Breast epithelium (tissue), 3 donors: Measurements from ENCODE around the gene NR1I3.

Source experiments
- POLR2AphosphoS5 ChIP-seq, 3 donors: sonication (generic); formaldehyde crosslinking; IDR thresholded peaks; one replicate each; pipeline ENCODE4 v1.6.1; 2017; ENCODE audit warnings: antibody characterized with exemption in 3 of 3
- TF ChIP-seq, protein P1 (sequence below), 3 donors: fragments of 450-650 bp; IDR thresholded peaks; one replicate each; pipeline ENCODE4 v1.5.1; 2016 to 2017; ENCODE audit warnings: antibody characterized with exemption in 3 of 3, mild to moderate bottlenecking in 3 of 3, moderate library complexity in 3 of 3

DNA sequence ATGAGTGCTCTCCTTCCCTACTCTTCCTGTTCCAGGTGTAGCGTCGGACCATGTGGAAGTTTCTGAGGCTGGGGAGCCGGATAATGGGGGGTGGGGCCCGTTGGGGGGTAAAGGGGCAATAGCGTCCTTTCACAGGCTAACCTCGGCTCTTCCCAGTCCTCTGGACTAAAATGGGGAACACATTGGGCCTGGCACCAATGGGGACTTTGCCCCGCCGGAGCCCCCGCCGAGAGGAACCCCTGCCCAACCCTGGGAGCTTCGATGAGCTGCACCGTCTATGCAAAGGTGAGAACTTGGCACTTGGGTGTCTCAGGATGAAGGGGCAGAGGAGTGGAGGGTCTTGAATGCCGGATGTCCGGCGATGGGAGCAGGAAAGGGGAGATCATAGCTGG is 11.7 kb downstream of the NR1I3 start:
- no peak for TF ChIP-seq POLR2AphosphoS5 (IDR thresholded peaks at IDR 0.05)
- TF ChIP-seq, protein P1, sequence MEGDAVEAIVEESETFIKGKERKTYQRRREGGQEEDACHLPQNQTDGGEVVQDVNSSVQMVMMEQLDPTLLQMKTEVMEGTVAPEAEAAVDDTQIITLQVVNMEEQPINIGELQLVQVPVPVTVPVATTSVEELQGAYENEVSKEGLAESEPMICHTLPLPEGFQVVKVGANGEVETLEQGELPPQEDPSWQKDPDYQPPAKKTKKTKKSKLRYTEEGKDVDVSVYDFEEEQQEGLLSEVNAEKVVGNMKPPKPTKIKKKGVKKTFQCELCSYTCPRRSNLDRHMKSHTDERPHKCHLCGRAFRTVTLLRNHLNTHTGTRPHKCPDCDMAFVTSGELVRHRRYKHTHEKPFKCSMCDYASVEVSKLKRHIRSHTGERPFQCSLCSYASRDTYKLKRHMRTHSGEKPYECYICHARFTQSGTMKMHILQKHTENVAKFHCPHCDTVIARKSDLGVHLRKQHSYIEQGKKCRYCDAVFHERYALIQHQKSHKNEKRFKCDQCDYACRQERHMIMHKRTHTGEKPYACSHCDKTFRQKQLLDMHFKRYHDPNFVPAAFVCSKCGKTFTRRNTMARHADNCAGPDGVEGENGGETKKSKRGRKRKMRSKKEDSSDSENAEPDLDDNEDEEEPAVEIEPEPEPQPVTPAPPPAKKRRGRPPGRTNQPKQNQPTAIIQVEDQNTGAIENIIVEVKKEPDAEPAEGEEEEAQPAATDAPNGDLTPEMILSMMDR (IDR thresholded peaks at IDR 0.05), result no peak
